Measurements from ENCODE around the gene SLC28A3. TPM values are rescaled to one million over a fixed set of nuclear protein-coding genes. Genes with fewer than 3 reads are reported as not detected.
"Not testable (repeated sequence)": the region's sequence is repeated elsewhere in the genome, so short reads cannot be mapped to it uniquely, and the experiment has no call there.

The SLC28A3 gene
- total RNA-seq, 1 donor: 0.72 TPM

DNA sequence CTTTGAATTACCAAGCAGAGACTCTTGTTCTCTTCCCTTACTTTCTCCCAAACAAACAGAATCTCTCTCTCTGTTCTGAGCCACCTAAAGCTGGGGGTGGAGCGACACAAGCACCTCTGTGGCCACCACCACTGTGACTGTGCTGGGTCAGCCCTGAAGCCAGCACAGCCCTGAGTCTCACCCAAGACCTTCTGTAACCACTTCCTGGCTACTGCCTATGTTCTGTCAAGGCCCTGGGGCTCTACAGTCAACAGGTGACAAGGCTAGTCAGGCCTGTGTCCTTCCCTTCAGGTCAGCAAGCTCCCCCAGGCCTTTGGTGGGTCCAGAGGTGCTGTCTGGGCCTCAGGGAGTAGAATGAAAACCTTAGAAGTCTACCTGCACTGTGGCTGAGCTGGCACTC is 26.1 kb upstream of the SLC28A3 start:
- no peak for DNase-seq (ENCODE audit: insufficient read length, low spot score, missing footprints)
- TF ChIP-seq, protein P1, sequence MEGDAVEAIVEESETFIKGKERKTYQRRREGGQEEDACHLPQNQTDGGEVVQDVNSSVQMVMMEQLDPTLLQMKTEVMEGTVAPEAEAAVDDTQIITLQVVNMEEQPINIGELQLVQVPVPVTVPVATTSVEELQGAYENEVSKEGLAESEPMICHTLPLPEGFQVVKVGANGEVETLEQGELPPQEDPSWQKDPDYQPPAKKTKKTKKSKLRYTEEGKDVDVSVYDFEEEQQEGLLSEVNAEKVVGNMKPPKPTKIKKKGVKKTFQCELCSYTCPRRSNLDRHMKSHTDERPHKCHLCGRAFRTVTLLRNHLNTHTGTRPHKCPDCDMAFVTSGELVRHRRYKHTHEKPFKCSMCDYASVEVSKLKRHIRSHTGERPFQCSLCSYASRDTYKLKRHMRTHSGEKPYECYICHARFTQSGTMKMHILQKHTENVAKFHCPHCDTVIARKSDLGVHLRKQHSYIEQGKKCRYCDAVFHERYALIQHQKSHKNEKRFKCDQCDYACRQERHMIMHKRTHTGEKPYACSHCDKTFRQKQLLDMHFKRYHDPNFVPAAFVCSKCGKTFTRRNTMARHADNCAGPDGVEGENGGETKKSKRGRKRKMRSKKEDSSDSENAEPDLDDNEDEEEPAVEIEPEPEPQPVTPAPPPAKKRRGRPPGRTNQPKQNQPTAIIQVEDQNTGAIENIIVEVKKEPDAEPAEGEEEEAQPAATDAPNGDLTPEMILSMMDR (IDR thresholded peaks at IDR 0.05; ENCODE audit: extremely low read depth, low read depth, low read length): no peak
- no peaks in the 10 kb centered on the region for H3K27me3 ChIP-seq (ENCODE audit: insufficient read depth, low read length)
- no peaks in the 10 kb centered on the region for H4K20me1 ChIP-seq (ENCODE audit: insufficient read depth, low read length)
- H3K4me1 ChIP-seq (ENCODE audit: insufficient read depth, low read length): peaks cover 5% of the 10 kb centered on the region
- no peak overlapping the region for H2AFZ ChIP-seq (ENCODE audit: low read length)
- no peaks in the 10 kb centered on the region for H3K79me2 ChIP-seq (ENCODE audit: insufficient read depth, low read length)
- H3K36me3 ChIP-seq (ENCODE audit: insufficient read depth, low read length): no peaks in the 10 kb centered on the region
- no peak overlapping the region for H3K27ac ChIP-seq (ENCODE audit: low read depth, low read length)
- no peak overlapping the region for H3K4me3 ChIP-seq (ENCODE audit: insufficient read depth, low read length)
- H3K9me3 ChIP-seq (ENCODE audit: low read depth, low read length): no peaks in the 10 kb centered on the region
- H3K4me2 ChIP-seq (ENCODE audit: insufficient read depth, low read length): no peak overlapping the region

DNA sequence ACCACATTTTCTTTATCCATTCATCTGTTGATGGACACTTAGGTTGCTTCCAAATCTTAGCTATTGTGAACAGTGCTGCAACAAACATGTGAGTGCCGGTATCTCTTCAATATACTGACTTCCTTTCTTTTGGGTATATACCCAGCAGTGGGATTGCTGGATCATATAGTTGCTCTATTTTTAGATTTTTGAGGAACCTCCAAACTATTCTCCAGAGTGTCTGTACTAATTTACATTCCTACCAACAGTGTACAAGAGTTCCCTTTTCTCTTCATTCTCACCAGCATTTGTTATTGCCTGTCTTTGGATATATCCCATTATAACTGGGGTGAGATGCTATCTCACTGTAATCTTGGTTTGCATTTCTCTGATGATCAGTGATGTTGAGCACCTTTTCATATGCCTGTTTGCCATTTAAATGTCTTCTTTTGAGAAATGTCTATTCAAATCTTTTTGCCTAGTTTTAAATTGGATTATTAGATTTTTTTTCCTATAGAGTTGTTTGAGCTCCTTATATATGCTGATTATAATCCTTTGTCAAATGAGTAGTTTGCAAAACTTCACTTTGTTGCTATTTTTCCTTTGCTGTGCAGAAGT is 24.4 kb upstream of the SLC28A3 start:
- H4K20me1 ChIP-seq (ENCODE audit: insufficient read depth, low read length); H3K4me3 ChIP-seq (ENCODE audit: insufficient read depth, low read length); H3K9me3 ChIP-seq (ENCODE audit: low read depth, low read length); H2AFZ ChIP-seq (ENCODE audit: low read length); H3K27ac ChIP-seq (ENCODE audit: low read depth, low read length); H3K4me1 ChIP-seq (ENCODE audit: insufficient read depth, low read length); H3K36me3 ChIP-seq (ENCODE audit: insufficient read depth, low read length); H3K79me2 ChIP-seq (ENCODE audit: insufficient read depth, low read length); H3K4me2 ChIP-seq (ENCODE audit: insufficient read depth, low read length); H3K27me3 ChIP-seq (ENCODE audit: insufficient read depth, low read length); DNase-seq (ENCODE audit: insufficient read length, low spot score, missing footprints): not testable (repeated sequence)

DNA sequence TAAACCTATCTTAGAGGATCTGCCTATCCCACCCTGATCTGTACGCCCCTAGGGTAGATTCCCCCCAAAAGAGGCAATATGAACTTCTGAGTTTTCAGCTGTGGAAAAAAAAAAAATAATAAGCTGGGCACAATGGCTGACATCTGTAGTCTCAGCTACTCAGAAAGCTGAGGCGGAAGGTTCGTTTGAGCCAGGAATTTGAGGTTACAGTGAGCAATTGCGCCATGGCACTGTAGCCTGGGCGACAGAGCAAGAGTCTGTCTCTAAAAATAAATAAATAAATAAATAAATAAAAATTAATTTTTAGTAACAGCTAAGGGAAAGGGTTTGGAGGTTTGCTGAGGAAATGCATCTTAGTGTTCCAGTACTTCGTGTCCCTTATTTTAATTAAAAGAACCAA is 21.1 kb upstream of the SLC28A3 start:
- TF ChIP-seq, protein P1 (IDR thresholded peaks at IDR 0.05; ENCODE audit: extremely low read depth, low read depth, low read length): no peak
- Histone ChIP-seq H4K20me1 (ENCODE audit: insufficient read depth, low read length) (no peaks in the 10 kb centered on the region), H3K9me3 (ENCODE audit: low read depth, low read length) (no peaks in the 10 kb centered on the region), H3K79me2 (ENCODE audit: insufficient read depth, low read length) (no peaks in the 10 kb centered on the region), H3K4me2 (ENCODE audit: insufficient read depth, low read length) (no peak overlapping the region), H3K4me1 (ENCODE audit: insufficient read depth, low read length) (no peaks in the 10 kb centered on the region), H2AFZ (ENCODE audit: low read length) (peak overlapping the region; percentile 20), H3K27me3 (ENCODE audit: insufficient read depth, low read length) (no peaks in the 10 kb centered on the region), H3K36me3 (ENCODE audit: insufficient read depth, low read length) (no peaks in the 10 kb centered on the region), H3K27ac (ENCODE audit: low read depth, low read length) (no peak overlapping the region), H3K4me3 (ENCODE audit: insufficient read depth, low read length) (no peak overlapping the region)
- no peak for DNase-seq (ENCODE audit: insufficient read length, low spot score, missing footprints)

DNA sequence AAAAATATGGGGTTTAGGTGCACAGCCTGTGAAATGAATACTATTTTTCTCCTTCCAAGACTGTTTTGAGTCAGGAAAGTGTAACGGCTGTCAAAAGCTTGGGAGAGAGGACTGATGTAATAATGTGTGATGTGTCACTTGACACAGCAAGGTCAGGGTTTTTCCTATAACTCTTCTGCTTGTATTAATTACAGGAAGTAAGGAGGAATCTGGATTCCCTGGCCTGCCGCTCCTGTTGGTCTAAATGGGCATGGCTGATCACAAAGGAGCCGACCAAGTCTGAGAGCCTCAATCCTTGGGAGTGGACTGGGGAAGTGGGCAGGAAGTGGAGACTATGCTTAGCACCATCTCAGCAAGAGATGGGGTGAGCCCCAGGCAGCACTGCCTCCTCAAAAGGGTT is 16.7 kb upstream of the SLC28A3 start:
- TF ChIP-seq, protein P1 (IDR thresholded peaks at IDR 0.05; ENCODE audit: extremely low read depth, low read depth, low read length): no peak
- no peaks in the 10 kb centered on the region for H3K9me3 ChIP-seq (ENCODE audit: low read depth, low read length)
- no peaks in the 10 kb centered on the region for H3K79me2 ChIP-seq (ENCODE audit: insufficient read depth, low read length)
- H3K4me1 ChIP-seq (ENCODE audit: insufficient read depth, low read length): no peaks in the 10 kb centered on the region
- no peaks in the 10 kb centered on the region for H4K20me1 ChIP-seq (ENCODE audit: insufficient read depth, low read length)
- no peak for DNase-seq (ENCODE audit: insufficient read length, low spot score, missing footprints)
- H2AFZ ChIP-seq (ENCODE audit: low read length): peak overlapping the region; percentile 72
- no peaks in the 10 kb centered on the region for H3K27me3 ChIP-seq (ENCODE audit: insufficient read depth, low read length)
- H3K4me3 ChIP-seq (ENCODE audit: insufficient read depth, low read length): no peak overlapping the region
- H3K4me2 ChIP-seq (ENCODE audit: insufficient read depth, low read length): no peak overlapping the region
- no peak overlapping the region for H3K27ac ChIP-seq (ENCODE audit: low read depth, low read length)
- H3K36me3 ChIP-seq (ENCODE audit: insufficient read depth, low read length): no peaks in the 10 kb centered on the region

Data from osteoblast (primary cell).